LNCAP (cell line): ENCODE results near the gene GTF3C1.

Experiments used
- CTCF ChIP-seq: fragments of 450-650 bp; IDR thresholded peaks from 2 replicates; pipeline ENCODE4 v1.5.1; 2017; ENCODE audit warnings: mild to moderate bottlenecking

Gene GTF3C1

DNA sequence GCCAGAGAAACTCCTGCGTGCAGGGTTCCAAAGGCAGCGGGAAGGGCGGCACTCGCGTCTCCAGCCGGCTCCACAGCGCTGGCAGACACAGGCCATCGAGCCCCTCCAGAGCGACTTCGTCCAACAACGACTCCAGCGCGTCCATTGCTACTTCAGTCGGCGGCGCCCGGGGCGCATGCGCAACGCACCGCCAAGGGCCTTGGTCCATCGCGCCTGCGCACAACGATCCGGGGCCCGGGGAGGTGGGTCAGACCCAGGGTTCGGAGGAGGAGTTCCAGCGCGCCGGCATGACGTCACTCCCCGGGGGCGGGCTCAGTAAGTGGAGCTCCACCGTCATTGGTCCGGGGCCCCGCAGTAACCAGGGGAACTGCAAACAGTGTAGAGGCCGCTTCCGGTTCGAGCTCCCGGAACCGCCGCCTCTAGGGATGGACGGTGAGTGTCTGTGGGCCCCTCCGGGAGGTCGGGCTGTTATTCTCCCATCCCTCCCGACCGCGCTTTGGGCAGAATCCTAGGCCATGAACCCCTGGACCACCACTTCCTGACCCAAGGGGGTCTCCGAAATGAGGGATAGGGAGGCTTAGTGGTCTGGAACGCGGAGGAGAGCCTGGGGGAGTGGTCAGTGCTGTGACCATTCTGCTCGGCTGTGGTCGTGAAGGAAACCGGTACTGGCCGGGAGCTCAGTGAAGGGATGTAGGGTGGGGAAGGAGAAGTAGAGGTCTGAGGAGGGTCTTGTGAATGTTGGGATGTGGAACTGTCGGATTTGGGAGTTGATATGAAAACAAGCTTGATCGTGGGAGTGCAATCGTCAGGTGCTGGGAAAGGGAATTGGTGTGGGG lies at the start of gene GTF3C1, which contains the start of gene KATNIP:
GTF3C1 (minus strand) TSS at position 168 of the 836 bp plus-strand sequence; CDS start at position 145, 23 bp downstream.
KATNIP (plus strand) TSS at position 399 of the 836 bp plus-strand sequence; CDS start at position 426, 27 bp downstream.
- TF ChIP-seq CTCF: no peak

- TF ChIP-seq CTCF: no peak
Measured at GRCh38 chr16:27598931-27599565, 49.3 kb upstream of the GTF3C1 start.

GRCh38 chr16:27598220-27598619 lies 48.5 kb upstream of the GTF3C1 start:
- TF ChIP-seq CTCF: no peak

GRCh38 chr16:27597361-27597760 lies 47.6 kb upstream of the GTF3C1 start:
- TF ChIP-seq CTCF: no peak

DNA sequence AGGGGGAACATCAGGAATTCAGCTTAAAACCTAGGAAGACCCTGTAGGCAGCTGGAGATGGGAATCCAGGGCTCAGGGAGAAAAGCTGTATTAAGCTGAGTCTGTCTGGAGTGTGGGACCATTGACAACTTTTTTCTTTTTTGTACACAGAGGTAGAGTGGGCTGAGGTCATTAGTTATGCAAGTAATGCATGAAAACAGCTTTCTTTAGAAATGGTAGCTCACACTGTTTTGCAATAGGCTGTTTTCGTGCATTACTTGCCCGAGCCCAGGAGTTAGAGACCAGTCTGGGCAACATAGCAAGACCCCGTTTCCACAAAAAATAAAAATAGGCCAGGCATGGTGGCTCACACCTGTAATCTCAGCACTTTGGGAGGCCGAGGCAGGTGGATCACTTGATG lies 46.7 kb upstream of the GTF3C1 start:
- TF ChIP-seq CTCF: no peak

DNA sequence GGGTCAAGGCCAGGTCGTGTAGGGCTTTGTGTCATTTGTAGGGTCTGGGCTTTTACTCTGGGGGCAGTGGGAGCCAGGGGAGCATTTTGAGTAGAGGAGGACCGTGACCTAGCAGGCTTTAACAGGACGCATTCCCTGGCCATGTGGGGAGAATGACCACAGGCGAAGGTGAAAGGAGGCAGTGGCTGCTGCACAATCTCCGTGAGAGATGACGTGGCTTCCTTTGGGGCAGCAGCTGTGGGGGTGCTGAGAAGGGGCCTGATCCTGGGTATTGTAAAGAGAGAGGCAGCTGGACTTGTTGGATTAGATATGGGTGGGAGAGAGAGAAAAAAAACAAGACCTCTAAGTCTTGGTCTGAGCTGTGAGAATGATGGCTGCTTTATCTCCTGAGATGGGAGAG lies 46.3 kb upstream of the GTF3C1 start:
- TF ChIP-seq CTCF: no peak

- no peak for TF ChIP-seq CTCF
Measured at GRCh38 chr16:27595475-27595874, 45.8 kb upstream of the GTF3C1 start.
